HepG2 (cell line): ENCODE results near the gene DTYMK. TPM values are rescaled to one million over a fixed set of nuclear protein-coding genes. Genes with fewer than 3 reads are reported as not detected.
A peak's percentile ranks its signal among the peaks of the same experiment; 100 is the strongest.

ENCODE experiments used
- CEBPB ChIP-seq: IDR thresholded peaks from 2 replicates; pipeline ENCODE4 v1.6.1; 2011; ENCODE audit warnings: low read depth, low read length, improper control_type of control experiment, borderline replicate concordance
- KDM1A ChIP-seq: IDR thresholded peaks from 2 replicates; pipeline ENCODE4 v1.6.1; 2016; ENCODE audit warnings: missing compliant biosample characterization
- MIER3 ChIP-seq: IDR thresholded peaks from 2 replicates; pipeline ENCODE4 v1.6.1; 2016; ENCODE audit warnings: missing compliant biosample characterization, borderline replicate concordance
- NR2C2 ChIP-seq: sonication (generic); formaldehyde crosslinking; IDR thresholded peaks from 2 replicates; pipeline ENCODE4 v1.4.0; 2020; ENCODE audit warnings: missing genetic modification reagents, mild to moderate bottlenecking, moderate library complexity, borderline replicate concordance
- POLR2AphosphoS2 ChIP-seq: IDR thresholded peaks from 2 replicates; pipeline ENCODE4 v1.6.1; 2011; ENCODE audit warnings: low read depth, low read length, improper control_type of control experiment
- RAD21 ChIP-seq: fragments of 450-650 bp; formaldehyde crosslinking; IDR thresholded peaks from 2 replicates; pipeline ENCODE4 v1.5.0; 2020; ENCODE audit warnings: mild to moderate bottlenecking
- TBX2 ChIP-seq: sonication (generic); formaldehyde crosslinking; IDR thresholded peaks from 2 replicates; pipeline ENCODE4 v1.5.0; 2020; ENCODE audit warnings: missing genetic modification reagents, mild to moderate bottlenecking, borderline replicate concordance
- XBP1 ChIP-seq: sonication (generic); formaldehyde crosslinking; IDR thresholded peaks from 2 replicates; pipeline ENCODE4 v1.5.0; 2020; ENCODE audit warnings: missing genetic modification reagents
- YY1 ChIP-seq: IDR thresholded peaks from 2 replicates; pipeline ENCODE4 v1.6.1; 2011; ENCODE audit warnings: low read length, low read depth, moderate library complexity, mild to moderate bottlenecking; ENCODE audit not compliant: insufficient read depth, insufficient replicate concordance
- ZMYM3 ChIP-seq: sonication (generic); formaldehyde crosslinking; IDR thresholded peaks from 2 replicates; pipeline ENCODE4 v1.5.1; 2020; ENCODE audit warnings: mild to moderate bottlenecking, missing genetic modification reagents
- ZMYM4 ChIP-seq: sonication (generic); formaldehyde crosslinking; IDR thresholded peaks from 2 replicates; pipeline ENCODE4 v1.8.1; 2023; ENCODE audit warnings: mild to moderate bottlenecking, missing genetic modification reagents
- ZNF12 ChIP-seq: sonication (generic); formaldehyde crosslinking; IDR thresholded peaks from 2 replicates; pipeline ENCODE4 v1.5.0; 2020; ENCODE audit warnings: missing genetic modification reagents
- ZNF20 ChIP-seq: sonication (generic); formaldehyde crosslinking; IDR thresholded peaks from 2 replicates; pipeline ENCODE4 v1.4.0; 2020; ENCODE audit warnings: mild to moderate bottlenecking, moderate library complexity, missing genetic modification reagents
- ZNF644 ChIP-seq: IDR thresholded peaks from 2 replicates; pipeline ENCODE4 v1.6.1; 2016; ENCODE audit warnings: low read depth
- polyA plus RNA-seq, 8 experiments: library from polyadenylated mRNA; depleted of rRNA in 3 of 8; stranded (reverse) in 7 of 8; unstranded in 1 of 8; fragments of >200 nt; fragmentation: Illumina TruSeq in 4 of 8; extraction: Trizol in 4 of 8; gene quantifications; 2 replicates each; pipeline versions ENCODE4 v1.2.1 to v1.2.3, GENCODE V29; 2011 to 2016; ENCODE audit warnings: low read depth in 4 of 8, missing spikeins in 1 of 8, mixed read lengths in 1 of 8; ENCODE audit not compliant: insufficient read depth in 1 of 8
- total RNA-seq, 5 experiments: library from RNA; depleted of rRNA; stranded (reverse); fragments of >200 nt; fragmentation: Illumina TruSeq; extraction: Trizol; gene quantifications; 2 replicates each; pipeline ENCODE4 v1.2.3, GENCODE V29; 2016; ENCODE audit warnings: low read depth in 1 of 5
- TF ChIP-seq, protein P1 (sequence below): IDR thresholded peaks from 2 replicates; pipeline ENCODE4 v1.6.1; 2018; ENCODE audit warnings: missing genetic modification reagents, mild to moderate bottlenecking, missing compliant biosample characterization
- TF ChIP-seq, protein P2 (sequence below): sonication (generic); formaldehyde crosslinking; IDR thresholded peaks from 2 replicates; pipeline ENCODE4 v1.9.0; 2022; ENCODE audit warnings: missing genetic modification reagents, mild to moderate bottlenecking, borderline replicate concordance
- TF ChIP-seq, protein P3 (sequence below): sonication (generic); formaldehyde crosslinking; IDR thresholded peaks from 2 replicates; pipeline ENCODE4 v1.4.0; 2020; ENCODE audit warnings: missing genetic modification reagents
- TF ChIP-seq, protein P4 (sequence below): sonication (generic); formaldehyde crosslinking; IDR thresholded peaks from 2 replicates; pipeline ENCODE4 v1.4.0; 2020; ENCODE audit warnings: missing genetic modification reagents
- TF ChIP-seq, protein P5 (sequence below): sonication (generic); formaldehyde crosslinking; IDR thresholded peaks from 2 replicates; pipeline ENCODE4 v1.4.0; 2020; ENCODE audit warnings: missing genetic modification reagents, borderline replicate concordance
- TF ChIP-seq, protein P6 (sequence below), 2 experiments: fragments of 450-650 bp in 1 of 2; sonication (generic) in 1 of 2; formaldehyde crosslinking; IDR thresholded peaks; 2 replicates each; pipeline versions ENCODE4 v1.5.0 to v1.8.0; 2020 to 2022; ENCODE audit warnings: mild to moderate bottlenecking in 1 of 2, missing genetic modification reagents in 1 of 2

The DTYMK gene
- total and polyA plus RNA-seq, 2 of the 13 experiments (the other 11 are each of a cell fraction or from before 2014, with no cell fraction given) = 57.5 to 134 TPM

DNA sequence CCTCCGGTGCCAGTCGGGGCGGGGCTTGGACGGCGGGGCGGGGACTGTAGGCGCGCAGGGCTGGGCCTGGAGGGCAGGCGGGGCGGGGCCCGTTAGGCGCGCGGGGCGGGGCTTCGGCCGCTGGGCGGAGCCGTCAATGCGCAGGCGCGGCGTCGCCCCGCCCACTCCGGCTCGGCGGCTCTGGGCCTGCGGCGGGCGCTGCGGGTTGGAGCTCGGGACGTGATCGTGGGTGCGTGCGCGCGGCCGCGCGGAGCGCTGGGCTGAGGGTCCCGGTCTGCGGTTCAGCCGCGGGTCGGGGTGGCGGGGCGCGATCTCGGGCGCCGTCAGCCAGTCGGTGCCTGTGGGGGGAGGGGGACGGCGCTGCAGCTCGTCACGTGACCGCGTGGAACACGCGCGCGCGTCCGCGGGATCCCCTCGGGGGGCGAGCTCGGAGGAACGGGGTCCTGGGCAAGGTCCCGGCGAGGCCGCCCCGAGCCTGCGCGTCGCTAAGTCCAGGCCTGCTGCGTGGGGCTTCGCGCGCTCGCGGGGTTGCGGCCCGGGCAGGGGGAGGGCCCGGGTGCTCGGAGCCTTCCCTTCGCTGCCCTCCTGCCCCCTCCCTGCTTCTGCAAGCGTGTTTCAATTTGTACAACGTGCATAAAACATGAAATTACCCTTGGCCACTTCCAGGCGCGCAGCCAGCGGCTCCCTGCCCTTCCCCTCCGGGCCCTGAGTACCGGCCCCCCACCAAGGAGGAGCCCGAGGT lies 48.0 kb upstream of the DTYMK start, which contains the start of gene D2HGDH (continued):
- TF ChIP-seq, protein P1, sequence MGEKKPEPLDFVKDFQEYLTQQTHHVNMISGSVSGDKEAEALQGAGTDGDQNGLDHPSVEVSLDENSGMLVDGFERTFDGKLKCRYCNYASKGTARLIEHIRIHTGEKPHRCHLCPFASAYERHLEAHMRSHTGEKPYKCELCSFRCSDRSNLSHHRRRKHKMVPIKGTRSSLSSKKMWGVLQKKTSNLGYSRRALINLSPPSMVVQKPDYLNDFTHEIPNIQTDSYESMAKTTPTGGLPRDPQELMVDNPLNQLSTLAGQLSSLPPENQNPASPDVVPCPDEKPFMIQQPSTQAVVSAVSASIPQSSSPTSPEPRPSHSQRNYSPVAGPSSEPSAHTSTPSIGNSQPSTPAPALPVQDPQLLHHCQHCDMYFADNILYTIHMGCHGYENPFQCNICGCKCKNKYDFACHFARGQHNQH (CRISPR knock-in tag) = no peak
- TF ChIP-seq, protein P2, sequence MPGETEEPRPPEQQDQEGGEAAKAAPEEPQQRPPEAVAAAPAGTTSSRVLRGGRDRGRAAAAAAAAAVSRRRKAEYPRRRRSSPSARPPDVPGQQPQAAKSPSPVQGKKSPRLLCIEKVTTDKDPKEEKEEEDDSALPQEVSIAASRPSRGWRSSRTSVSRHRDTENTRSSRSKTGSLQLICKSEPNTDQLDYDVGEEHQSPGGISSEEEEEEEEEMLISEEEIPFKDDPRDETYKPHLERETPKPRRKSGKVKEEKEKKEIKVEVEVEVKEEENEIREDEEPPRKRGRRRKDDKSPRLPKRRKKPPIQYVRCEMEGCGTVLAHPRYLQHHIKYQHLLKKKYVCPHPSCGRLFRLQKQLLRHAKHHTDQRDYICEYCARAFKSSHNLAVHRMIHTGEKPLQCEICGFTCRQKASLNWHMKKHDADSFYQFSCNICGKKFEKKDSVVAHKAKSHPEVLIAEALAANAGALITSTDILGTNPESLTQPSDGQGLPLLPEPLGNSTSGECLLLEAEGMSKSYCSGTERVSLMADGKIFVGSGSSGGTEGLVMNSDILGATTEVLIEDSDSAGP (CRISPR knock-in tag) = no peak
- TF ChIP-seq XBP1 = no peak
- TF ChIP-seq ZNF12 (CRISPR knock-in tag) = no peak
- TF ChIP-seq, protein P3, sequence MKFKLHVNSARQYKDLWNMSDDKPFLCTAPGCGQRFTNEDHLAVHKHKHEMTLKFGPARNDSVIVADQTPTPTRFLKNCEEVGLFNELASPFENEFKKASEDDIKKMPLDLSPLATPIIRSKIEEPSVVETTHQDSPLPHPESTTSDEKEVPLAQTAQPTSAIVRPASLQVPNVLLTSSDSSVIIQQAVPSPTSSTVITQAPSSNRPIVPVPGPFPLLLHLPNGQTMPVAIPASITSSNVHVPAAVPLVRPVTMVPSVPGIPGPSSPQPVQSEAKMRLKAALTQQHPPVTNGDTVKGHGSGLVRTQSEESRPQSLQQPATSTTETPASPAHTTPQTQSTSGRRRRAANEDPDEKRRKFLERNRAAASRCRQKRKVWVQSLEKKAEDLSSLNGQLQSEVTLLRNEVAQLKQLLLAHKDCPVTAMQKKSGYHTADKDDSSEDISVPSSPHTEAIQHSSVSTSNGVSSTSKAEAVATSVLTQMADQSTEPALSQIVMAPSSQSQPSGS (CRISPR knock-in tag) = no peak; the same call in 1 of the 2 replicates
- TF ChIP-seq MIER3 = no peak
- TF ChIP-seq RAD21 (CRISPR knock-in tag) = peak; percentile 64
- peak; percentile 28 for TF ChIP-seq TBX2 (CRISPR knock-in tag)
- TF ChIP-seq, protein P4, sequence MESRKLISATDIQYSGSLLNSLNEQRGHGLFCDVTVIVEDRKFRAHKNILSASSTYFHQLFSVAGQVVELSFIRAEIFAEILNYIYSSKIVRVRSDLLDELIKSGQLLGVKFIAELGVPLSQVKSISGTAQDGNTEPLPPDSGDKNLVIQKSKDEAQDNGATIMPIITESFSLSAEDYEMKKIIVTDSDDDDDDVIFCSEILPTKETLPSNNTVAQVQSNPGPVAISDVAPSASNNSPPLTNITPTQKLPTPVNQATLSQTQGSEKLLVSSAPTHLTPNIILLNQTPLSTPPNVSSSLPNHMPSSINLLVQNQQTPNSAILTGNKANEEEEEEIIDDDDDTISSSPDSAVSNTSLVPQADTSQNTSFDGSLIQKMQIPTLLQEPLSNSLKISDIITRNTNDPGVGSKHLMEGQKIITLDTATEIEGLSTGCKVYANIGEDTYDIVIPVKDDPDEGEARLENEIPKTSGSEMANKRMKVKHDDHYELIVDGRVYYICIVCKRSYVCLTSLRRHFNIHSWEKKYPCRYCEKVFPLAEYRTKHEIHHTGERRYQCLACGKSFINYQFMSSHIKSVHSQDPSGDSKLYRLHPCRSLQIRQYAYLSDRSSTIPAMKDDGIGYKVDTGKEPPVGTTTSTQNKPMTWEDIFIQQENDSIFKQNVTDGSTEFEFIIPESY (CRISPR knock-in tag) = no peak
- TF ChIP-seq POLR2AphosphoS2 = no peak
- no peak for TF ChIP-seq NR2C2 (CRISPR knock-in tag)
- TF ChIP-seq CEBPB = no peak
- TF ChIP-seq, protein P5, sequence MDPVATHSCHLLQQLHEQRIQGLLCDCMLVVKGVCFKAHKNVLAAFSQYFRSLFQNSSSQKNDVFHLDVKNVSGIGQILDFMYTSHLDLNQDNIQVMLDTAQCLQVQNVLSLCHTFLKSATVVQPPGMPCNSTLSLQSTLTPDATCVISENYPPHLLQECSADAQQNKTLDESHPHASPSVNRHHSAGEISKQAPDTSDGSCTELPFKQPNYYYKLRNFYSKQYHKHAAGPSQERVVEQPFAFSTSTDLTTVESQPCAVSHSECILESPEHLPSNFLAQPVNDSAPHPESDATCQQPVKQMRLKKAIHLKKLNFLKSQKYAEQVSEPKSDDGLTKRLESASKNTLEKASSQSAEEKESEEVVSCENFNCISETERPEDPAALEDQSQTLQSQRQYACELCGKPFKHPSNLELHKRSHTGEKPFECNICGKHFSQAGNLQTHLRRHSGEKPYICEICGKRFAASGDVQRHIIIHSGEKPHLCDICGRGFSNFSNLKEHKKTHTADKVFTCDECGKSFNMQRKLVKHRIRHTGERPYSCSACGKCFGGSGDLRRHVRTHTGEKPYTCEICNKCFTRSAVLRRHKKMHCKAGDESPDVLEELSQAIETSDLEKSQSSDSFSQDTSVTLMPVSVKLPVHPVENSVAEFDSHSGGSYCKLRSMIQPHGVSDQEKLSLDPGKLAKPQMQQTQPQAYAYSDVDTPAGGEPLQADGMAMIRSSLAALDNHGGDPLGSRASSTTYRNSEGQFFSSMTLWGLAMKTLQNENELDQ (CRISPR knock-in tag) = no peak
- TF ChIP-seq ZMYM3 (CRISPR knock-in tag) = no peak
- no peak for TF ChIP-seq ZNF644 (CRISPR knock-in tag)
- TF ChIP-seq KDM1A (CRISPR knock-in tag) = no peak
- peak; percentile 45 for TF ChIP-seq YY1
- TF ChIP-seq ZNF20 (CRISPR knock-in tag) = no peak
- TF ChIP-seq, protein P6, sequence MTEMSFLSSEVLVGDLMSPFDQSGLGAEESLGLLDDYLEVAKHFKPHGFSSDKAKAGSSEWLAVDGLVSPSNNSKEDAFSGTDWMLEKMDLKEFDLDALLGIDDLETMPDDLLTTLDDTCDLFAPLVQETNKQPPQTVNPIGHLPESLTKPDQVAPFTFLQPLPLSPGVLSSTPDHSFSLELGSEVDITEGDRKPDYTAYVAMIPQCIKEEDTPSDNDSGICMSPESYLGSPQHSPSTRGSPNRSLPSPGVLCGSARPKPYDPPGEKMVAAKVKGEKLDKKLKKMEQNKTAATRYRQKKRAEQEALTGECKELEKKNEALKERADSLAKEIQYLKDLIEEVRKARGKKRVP (CRISPR knock-in tag; IDR thresholded peaks at IDR 0.05) = no peak
- TF ChIP-seq ZMYM4 (CRISPR knock-in tag) = no peak
